Heart right ventricle (tissue), 16 donors: ENCODE data around the gene PRAMEF20. TPM values are rescaled to one million over a fixed set of nuclear protein-coding genes. Genes with fewer than 3 reads are reported as not detected.

ENCODE experiments used
- ATAC-seq, 8 donors: fragments of 200-7000 bp; cut with Tn5 transposase; one replicate each; pipeline ENCODE4 v1.9.1; 2020; ENCODE audit warnings: mild to moderate bottlenecking in 8 of 8, moderate library complexity in 8 of 8, moderate number of reproducible peaks in 1 of 8
- DNase-seq, 2 donors: peaks; one replicate each; pipeline ENCODE4 v3.0.0-alpha.2; 2020
- H3K27ac ChIP-seq, 10 donors: fragments of 200-600 bp; sonication (generic) in 2 of 10; one replicate each; pipeline versions ENCODE4 v1.5.0 to v1.8.0; 2020 to 2022; ENCODE audit warnings: mild to moderate bottlenecking in 3 of 10
- H3K27me3 ChIP-seq, 7 donors: fragments of 200-600 bp; one replicate each; pipeline ENCODE4 v1.8.0; 2021 to 2022; ENCODE audit warnings: mild to moderate bottlenecking in 2 of 7
- H3K36me3 ChIP-seq, 9 donors: fragments of 200-600 bp; sonication (generic) in 1 of 9; one replicate each; pipeline versions ENCODE4 v1.5.0 to v1.8.0; 2020 to 2022; ENCODE audit warnings: mild to moderate bottlenecking in 2 of 9
- H3K4me1 ChIP-seq, 9 donors: fragments of 200-600 bp; sonication (generic) in 1 of 9; one replicate each; pipeline versions ENCODE4 v1.5.0 to v1.8.0; 2020 to 2022; ENCODE audit warnings: mild to moderate bottlenecking in 4 of 9
- H3K4me3 ChIP-seq, 10 donors: fragments of 200-600 bp; sonication (generic) in 2 of 10; one replicate each; pipeline versions ENCODE4 v1.5.0 to v1.8.0; 2020 to 2022; ENCODE audit warnings: mild to moderate bottlenecking in 7 of 10, moderate library complexity in 2 of 10
- H3K9me3 ChIP-seq, 11 donors: fragments of 200-600 bp in 10 of 11; sonication (generic) in 2 of 11; one replicate each; pipeline versions ENCODE4 v1.5.0 to v1.8.0; 2013 to 2022; ENCODE audit warnings: mild to moderate bottlenecking in 2 of 11, control low read depth in 1 of 11, moderate library complexity in 1 of 11
- WGBS, 2 donors: extraction: QIAGEN DNeasy Blood & Tissue Kit; methylation state at CpG; one replicate each; pipeline ENCODE4 v1.1.7; 2013; ENCODE audit warnings: inconsistent platforms in 1 of 2; 5-methylcytosine and 5-hydroxymethylcytosine counted together
- intact Hi-C, 10 donors: fragments of 100-400 bp; cut with DNase I; formaldehyde crosslinking; loops; one replicate each; pipeline versions ENCODE4 v1.11.1 to v1.14.2; 2022
- polyA plus RNA-seq, 2 donors: library from polyadenylated mRNA; stranded (reverse); fragments of 200-250 nt; gene quantifications; one replicate each; pipeline ENCODE4 v1.2.3, GENCODE V29; 2013
- total RNA-seq, 10 donors: library from RNA; stranded (reverse); fragmentation: NEBNext Ultra II Directional in 3 of 10; extraction: Animal tissue kit (Norgen Biotek cat#: 25700) in 3 of 10; gene quantifications; one replicate each; pipeline versions ENCODE4 v1.2.1 to v1.2.4, GENCODE V29; 2021 to 2023
- TF ChIP-seq, protein P1 (sequence below), 9 donors: fragments of 200-600 bp; sonication (generic) in 2 of 9; IDR thresholded peaks; one replicate each; pipeline versions ENCODE4 v1.5.0 to v1.8.0; 2021 to 2022; ENCODE audit warnings: antibody characterized with exemption in 9 of 9, mild to moderate bottlenecking in 5 of 9, moderate library complexity in 1 of 9
- donor health status: Arrhythmogenic right ventricular cardiomyopathy.
- donor health status: ischemic (EF 13 %, LVEDD 7.1; RV severe dilation, severe dysfunction).
- donor health status: healthy with polysubstance abuse.
- donor health status: DM: no; HTN: yes; CAD: no.
- donor health status: DM: no; HTN: no; CAD: no.
- donor health status: ischemic (EF 25% LVEDD 6.9; RV normal size, moderate dysfunction).
- donor health status: ischemic (EF 25% LVEDD 5.7; RV mildly dilated, moderate dysfunction).
- donor health status: healthy.
- donor health status: DM: yes; HTN: yes; CAD: no.
- donor health status: Ischemic cardiomyopathy.
- donor health status: ischemic (EF 35%, LVEDD 5.7; RV mildly dilated, moderate dysfunction).
- donor health status: nonischemic (EF 11% LVEDD 7.7; RV severe dilation, severe dysfunction).
- donor health status: DM: yes; HTN: yes; CAD: no.
- donor health status: PGD.
- donor health status: ischemic (EF 29% LVEDD 5.4; RV normal size, mild dysfunction).
- donor health status: nonischemic (EF 23%, LVEDD 6.1; RV moderate dilation, normal function).

The PRAMEF20 gene
- total and polyA plus RNA-seq, 12 donors, result not detected

DNA sequence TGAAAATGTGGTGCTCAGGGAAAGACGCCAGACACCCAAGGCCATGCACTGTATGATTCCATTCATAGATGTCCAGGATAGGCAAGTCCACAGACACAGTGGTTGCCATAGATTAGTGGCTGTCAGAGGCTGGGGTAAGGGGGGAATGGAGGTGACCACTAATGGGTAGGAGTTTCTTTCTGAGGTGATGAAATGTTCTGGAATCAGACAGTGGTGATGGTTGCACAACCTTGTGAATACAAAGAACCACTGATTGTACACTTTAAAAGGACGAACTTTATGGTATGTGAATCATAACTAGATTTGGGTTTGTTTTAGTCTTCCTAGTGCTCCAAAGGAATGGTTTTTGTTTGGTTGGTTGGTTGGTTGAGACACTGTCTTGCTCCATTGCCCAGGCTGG, 51.7 kb downstream of the PRAMEF20 start:
- Histone ChIP-seq H3K36me3 (no peaks in the 10 kb centered on the region), H3K4me3 (no peak overlapping the region), H3K27ac (no peak overlapping the region), H3K9me3 (no peaks in the 10 kb centered on the region), H3K4me1 (peaks cover 0 to 5% (median 0%) of the 10 kb centered on the region in 9 donors), H3K27me3 (peaks cover 0 to 6% (median 0%) of the 10 kb centered on the region in 7 donors)
- TF ChIP-seq, protein P1, sequence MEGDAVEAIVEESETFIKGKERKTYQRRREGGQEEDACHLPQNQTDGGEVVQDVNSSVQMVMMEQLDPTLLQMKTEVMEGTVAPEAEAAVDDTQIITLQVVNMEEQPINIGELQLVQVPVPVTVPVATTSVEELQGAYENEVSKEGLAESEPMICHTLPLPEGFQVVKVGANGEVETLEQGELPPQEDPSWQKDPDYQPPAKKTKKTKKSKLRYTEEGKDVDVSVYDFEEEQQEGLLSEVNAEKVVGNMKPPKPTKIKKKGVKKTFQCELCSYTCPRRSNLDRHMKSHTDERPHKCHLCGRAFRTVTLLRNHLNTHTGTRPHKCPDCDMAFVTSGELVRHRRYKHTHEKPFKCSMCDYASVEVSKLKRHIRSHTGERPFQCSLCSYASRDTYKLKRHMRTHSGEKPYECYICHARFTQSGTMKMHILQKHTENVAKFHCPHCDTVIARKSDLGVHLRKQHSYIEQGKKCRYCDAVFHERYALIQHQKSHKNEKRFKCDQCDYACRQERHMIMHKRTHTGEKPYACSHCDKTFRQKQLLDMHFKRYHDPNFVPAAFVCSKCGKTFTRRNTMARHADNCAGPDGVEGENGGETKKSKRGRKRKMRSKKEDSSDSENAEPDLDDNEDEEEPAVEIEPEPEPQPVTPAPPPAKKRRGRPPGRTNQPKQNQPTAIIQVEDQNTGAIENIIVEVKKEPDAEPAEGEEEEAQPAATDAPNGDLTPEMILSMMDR (IDR thresholded peaks at IDR 0.05), result no peak
- no peak for ATAC-seq
- 75 to 91% methylated on average over 2 of the region's 2 CpGs for WGBS, 2 donors
- no peak for DNase-seq
- intact Hi-C loops, result loop anchor here in 1 of 10 donors (10.0 kb wide), 1 partner anchor 83 kb away; no protein-coding TSS in a partner anchor

DNA sequence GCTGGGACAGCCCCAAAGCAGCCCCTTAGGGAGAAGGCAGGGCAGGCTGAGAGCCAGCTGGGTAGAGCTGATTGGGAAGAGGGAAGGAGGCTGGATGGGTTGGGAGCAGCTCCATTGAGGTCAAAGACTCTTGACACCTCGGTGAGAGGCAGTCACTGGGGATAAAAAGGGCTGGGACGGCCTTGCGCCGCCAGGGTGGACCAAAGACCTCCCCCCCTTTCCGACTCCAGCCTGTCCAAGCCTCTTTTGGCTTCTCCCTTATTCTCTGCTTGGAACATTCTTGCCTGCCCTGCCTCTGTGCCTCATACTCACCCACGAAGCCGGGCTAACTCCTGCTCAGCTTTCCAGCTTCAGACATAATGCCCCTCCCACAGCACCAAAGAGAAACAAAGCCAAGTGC, 52.4 kb downstream of the PRAMEF20 start:
- Histone ChIP-seq H3K4me1 (no peaks in the 10 kb centered on the region), H3K4me3 (no peak overlapping the region), H3K27me3 (peaks cover 0 to 6% (median 0%) of the 10 kb centered on the region in 7 donors), H3K27ac (no peak overlapping the region), H3K9me3 (no peaks in the 10 kb centered on the region), H3K36me3 (no peaks in the 10 kb centered on the region)
- TF ChIP-seq, protein P1 (IDR thresholded peaks at IDR 0.05), result no peak
- 63 to 75% methylated on average over 7 of the region's 7 CpGs for WGBS, 2 donors
- ATAC-seq (no peak), DNase-seq (no peak)
- intact Hi-C loops, result loop anchor here in 1 of 10 donors (10.0 kb wide), 1 partner anchor 82 kb away; no protein-coding TSS in a partner anchor

DNA sequence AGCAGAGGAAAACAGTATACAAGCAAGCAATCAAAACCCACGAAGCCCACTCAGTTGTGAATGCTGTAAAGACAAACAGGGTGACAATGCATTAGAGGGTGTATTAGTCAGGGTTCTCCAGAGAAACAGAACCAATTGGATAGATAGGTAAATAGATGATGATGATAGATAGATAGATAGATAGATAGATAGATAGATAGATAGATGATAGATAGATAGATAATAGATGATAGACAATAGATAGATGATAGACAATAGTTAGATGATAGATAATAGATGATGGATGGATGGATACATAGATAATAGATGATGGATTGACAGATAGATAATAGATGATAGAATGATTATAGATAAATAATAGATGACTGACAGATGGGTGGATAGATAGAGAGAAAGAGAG, 55.3 kb downstream of the PRAMEF20 start:
- no peak overlapping the region for H3K4me3 ChIP-seq
- no peak for DNase-seq
- H3K4me1 ChIP-seq, result no peaks in the 10 kb centered on the region
- H3K9me3 ChIP-seq, result no peaks in the 10 kb centered on the region
- TF ChIP-seq, protein P1 (IDR thresholded peaks at IDR 0.05), result no peak
- no peaks in the 10 kb centered on the region for H3K36me3 ChIP-seq
- intact Hi-C loops, result loop anchor here in 2 of 10 donors (5.0 to 10.0 kb wide), 2 partner anchors 79 to 82 kb away; no protein-coding TSS in a partner anchor
- WGBS, 2 donors, result 66 to 70% methylated on average over 1 of the region's 1 CpG
- peaks cover 0 to 6% (median 0%) of the 10 kb centered on the region in 7 donors for H3K27me3 ChIP-seq
- no peak for ATAC-seq
- no peak overlapping the region for H3K27ac ChIP-seq

DNA sequence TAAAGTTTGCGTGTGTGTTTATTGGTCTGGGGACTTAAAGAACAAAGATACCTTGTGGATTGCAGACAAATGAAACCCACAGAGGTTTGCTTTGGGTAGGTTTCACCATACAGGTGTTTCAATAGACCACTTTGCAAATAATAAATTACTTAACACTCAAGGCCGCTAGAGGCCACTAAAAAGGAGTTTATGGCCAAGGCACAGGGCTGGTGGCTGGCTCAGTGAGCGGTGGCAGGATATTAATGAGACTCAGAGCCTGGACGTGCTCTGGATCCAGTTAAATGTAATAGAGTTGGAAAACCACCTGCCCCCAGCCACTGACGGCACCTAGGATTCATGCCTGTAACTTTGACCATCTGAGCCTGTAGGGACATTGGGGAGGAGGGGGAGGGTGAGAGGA, 59.1 kb downstream of the PRAMEF20 start:
- intact Hi-C loops, result loop anchor here in 3 of 10 donors (2.0 to 10.0 kb wide), 3 partner anchors 75 to 78 kb away; no protein-coding TSS in a partner anchor
- ATAC-seq, result peak in 5 of 8 donors; percentile 20 to 76 (median 68)
- H3K27me3 ChIP-seq, result peaks cover 0 to 4% (median 0%) of the 10 kb centered on the region in 7 donors
- no peaks in the 10 kb centered on the region for H3K9me3 ChIP-seq
- TF ChIP-seq, protein P1 (IDR thresholded peaks at IDR 0.05), result peak in 6 of 9 donors; percentile 16 to 52 (median 45)
- WGBS, 2 donors, result 24 to 32% methylated on average over 5 of the region's 5 CpGs
- no peak overlapping the region for H3K27ac ChIP-seq
- H3K4me3 ChIP-seq, result no peak overlapping the region
- DNase-seq, result no peak
- H3K4me1 ChIP-seq, result no peaks in the 10 kb centered on the region
- H3K36me3 ChIP-seq, result no peaks in the 10 kb centered on the region

Other genes starting within 250 kb of the PRAMEF20 start
- not detected for gene HNRNPCL4, start 244.8 kb upstream of the PRAMEF20 start, total RNA-seq
- gene HNRNPCL4, start 244.8 kb upstream of the PRAMEF20 start, polyA plus RNA-seq, result not detected
- not detected for gene PRAMEF9, start 238.6 kb upstream of the PRAMEF20 start, total RNA-seq
- gene PRAMEF9, start 238.6 kb upstream of the PRAMEF20 start, polyA plus RNA-seq, result not detected
- gene PRAMEF13, start 209.0 kb upstream of the PRAMEF20 start, total RNA-seq, result not detected
- gene PRAMEF13, start 209.0 kb upstream of the PRAMEF20 start, polyA plus RNA-seq, result not detected
- gene PRAMEF18, start 184.3 kb upstream of the PRAMEF20 start, total RNA-seq, result not detected
- gene PRAMEF18, start 184.3 kb upstream of the PRAMEF20 start, polyA plus RNA-seq, result not detected
- not detected for gene PRAMEF5, start 156.3 kb upstream of the PRAMEF20 start, total RNA-seq
- gene PRAMEF5, start 156.3 kb upstream of the PRAMEF20 start, polyA plus RNA-seq, result not detected
- not detected for gene PRAMEF8, start 125.3 kb upstream of the PRAMEF20 start, total RNA-seq
- gene PRAMEF8, start 125.3 kb upstream of the PRAMEF20 start, polyA plus RNA-seq, result not detected
- gene PRAMEF33, start 106.9 kb upstream of the PRAMEF20 start, total RNA-seq, result not detected
- not detected for gene PRAMEF33, start 106.9 kb upstream of the PRAMEF20 start, polyA plus RNA-seq
- not detected for gene PRAMEF15, start 94.9 kb upstream of the PRAMEF20 start, total RNA-seq
- gene PRAMEF15, start 94.9 kb upstream of the PRAMEF20 start, polyA plus RNA-seq, result not detected
- not detected for gene PRAMEF14, start 63.3 kb upstream of the PRAMEF20 start, total RNA-seq
- gene PRAMEF14, start 63.3 kb upstream of the PRAMEF20 start, polyA plus RNA-seq, result not detected
- gene PRAMEF19, start 38.5 kb upstream of the PRAMEF20 start, total RNA-seq, result not detected
- gene PRAMEF19, start 38.5 kb upstream of the PRAMEF20 start, polyA plus RNA-seq, result not detected
- not detected for gene PRAMEF17, start 20.8 kb upstream of the PRAMEF20 start, total RNA-seq
- gene PRAMEF17, start 20.8 kb upstream of the PRAMEF20 start, polyA plus RNA-seq, result not detected
- gene LRRC38, start 103.6 kb downstream of the PRAMEF20 start, total RNA-seq, result 1 to 10 TPM in 4 of 10 donors, under 1 TPM in 4, not detected in 2; 0.20 to 6.7 (median 0.96) TPM
- gene LRRC38, start 103.6 kb downstream of the PRAMEF20 start, polyA plus RNA-seq, result 1 to 10 TPM in 1 of 2 donors, under 1 TPM in 1; 0.15 to 4.3 TPM
- 10 to 100 TPM; 13.7 to 51.6 (median 27.9) TPM for gene PDPN, start 173.4 kb downstream of the PRAMEF20 start, total RNA-seq
- gene PDPN, start 173.4 kb downstream of the PRAMEF20 start, polyA plus RNA-seq, result 100 to 1,000 TPM in 1 of 2 donors, 1 to 10 TPM in 1; 4.4 to 165 TPM